Raji (cell line): ENCODE data around the gene RUBCNL.

ENCODE experiments used
- POLR2A ChIP-seq: IDR thresholded peaks from 2 replicates; pipeline ENCODE4 v1.6.1; 2011; ENCODE audit warnings: low read depth, low read length, control low read depth; ENCODE audit not compliant: insufficient read depth

RUBCNL gene, protein sequence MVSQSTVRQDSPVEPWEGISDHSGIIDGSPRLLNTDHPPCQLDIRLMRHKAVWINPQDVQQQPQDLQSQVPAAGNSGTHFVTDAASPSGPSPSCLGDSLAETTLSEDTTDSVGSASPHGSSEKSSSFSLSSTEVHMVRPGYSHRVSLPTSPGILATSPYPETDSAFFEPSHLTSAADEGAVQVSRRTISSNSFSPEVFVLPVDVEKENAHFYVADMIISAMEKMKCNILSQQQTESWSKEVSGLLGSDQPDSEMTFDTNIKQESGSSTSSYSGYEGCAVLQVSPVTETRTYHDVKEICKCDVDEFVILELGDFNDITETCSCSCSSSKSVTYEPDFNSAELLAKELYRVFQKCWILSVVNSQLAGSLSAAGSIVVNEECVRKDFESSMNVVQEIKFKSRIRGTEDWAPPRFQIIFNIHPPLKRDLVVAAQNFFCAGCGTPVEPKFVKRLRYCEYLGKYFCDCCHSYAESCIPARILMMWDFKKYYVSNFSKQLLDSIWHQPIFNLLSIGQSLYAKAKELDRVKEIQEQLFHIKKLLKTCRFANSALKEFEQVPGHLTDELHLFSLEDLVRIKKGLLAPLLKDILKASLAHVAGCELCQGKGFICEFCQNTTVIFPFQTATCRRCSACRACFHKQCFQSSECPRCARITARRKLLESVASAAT

DNA sequence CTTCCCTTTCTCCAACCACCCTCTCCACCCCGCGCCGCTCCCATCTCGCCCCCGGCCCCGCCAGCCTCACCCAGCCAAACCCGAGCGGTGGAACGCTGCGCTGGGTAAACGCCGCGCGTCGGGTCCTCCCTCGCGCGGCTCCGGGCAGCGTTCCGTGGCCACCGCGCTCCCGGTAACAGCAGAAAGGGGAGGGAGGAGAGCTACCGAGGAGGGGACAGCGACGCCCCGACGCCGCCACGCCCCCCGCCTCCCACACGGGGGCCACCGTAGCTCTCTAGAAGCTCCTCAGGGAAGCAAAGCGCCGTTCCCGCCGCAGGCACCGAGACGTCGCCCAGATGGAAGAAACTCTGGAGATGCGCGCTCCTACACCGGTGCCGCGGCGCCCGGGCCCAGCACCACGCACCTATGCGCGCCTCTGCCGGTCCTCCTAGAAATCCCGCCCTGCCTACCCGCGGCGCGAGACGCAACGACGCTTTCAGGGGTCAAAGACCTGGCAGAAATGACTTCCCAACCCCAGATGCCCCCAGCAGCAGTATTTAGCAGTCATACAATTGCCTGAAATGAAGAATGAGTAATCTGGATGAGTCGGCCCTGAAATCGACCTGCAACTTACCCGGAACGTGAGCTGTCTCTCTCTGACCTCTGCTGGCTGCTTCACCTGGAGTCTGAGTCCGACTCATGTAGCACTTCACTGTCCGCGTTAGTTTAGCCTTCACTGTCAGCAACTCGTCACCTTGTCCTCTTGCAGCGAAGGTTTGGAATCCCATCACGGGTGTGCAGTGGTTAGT lies at the start of gene RUBCNL:
TSS of gene RUBCNL (minus strand) at position 189 of the 788 bp plus-strand sequence. CDS start 14,777 bp downstream, outside the sequence.
- TF ChIP-seq POLR2A: peak; percentile 52

DNA sequence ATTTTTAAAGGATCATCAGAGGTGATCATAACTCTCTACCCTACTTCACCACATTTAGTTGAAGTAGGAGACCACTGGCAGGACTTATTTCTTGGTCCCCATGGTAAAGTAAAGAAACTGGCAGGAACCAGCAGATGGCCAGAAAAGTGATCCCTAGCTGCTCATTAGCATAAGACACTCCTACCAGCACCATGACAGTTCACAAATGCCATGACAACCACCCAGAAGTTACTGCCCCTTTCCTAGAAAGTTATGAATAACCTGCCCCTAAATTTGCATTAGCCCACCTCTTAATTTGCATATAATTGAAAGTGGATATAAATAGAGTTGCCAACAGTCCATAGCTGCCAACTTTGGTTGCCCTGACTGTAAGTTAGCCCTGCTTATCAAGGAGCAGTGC lies 18.4 kb upstream of the RUBCNL start:
- no peak for TF ChIP-seq POLR2A

DNA sequence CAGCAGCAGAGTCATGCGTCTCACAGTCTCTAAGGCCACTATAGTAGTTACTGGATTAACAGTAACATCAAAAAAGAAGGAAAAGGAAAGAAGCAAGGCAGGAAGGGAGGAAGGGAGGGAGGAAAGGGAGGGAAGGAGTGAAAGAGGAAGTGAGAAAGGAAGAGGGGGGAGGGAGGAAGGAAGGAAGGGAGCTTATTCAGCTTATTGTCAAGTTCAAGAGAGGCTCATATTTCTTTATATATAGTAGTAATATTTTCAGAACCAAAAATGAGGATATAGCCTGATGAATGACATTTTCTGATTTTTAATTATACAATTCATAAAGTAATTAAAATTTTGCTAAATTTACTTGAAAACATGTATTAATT lies 17.7 kb upstream of the RUBCNL start:
- no peak for TF ChIP-seq POLR2A

DNA sequence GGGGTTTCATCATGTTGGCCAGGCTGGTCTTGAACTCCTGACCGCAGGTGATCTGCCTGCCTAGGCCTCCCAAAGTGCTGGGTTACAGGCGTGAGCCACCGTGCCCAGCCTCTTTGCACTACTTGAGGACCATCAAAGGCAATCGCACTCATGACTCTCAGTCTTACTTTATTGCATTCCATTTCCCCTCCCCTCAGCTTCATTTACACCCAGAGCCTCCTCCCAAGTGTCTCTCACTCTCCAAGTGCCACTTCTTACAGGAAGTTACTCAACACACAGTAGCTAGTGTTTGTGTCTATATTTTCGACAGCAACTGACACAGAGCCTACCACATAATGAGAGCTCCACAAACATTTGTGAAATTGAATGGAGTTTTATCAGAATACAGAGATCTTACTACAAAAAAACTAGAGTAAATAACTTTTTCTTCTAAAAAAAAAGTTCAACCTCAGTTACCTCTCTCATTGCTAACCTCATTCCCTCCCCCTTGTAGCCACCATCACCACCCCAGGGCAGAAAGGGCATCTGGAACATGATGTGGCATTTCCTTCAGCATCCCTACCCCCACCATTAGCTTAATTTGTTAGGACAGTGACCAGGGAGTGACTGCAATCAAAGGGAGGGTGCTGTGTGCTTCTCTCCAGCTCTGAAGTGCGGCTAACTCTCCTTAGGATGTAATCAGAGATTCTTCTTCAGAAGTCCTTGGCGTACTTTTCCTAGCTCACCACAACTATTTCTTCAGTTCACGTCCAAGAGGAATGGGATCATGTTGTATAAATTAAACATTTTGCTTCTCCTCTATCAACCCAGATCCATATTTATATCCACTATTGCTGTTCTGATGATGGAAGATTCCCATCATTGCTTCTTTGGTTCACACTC lies 17.0 kb upstream of the RUBCNL start:
- TF ChIP-seq POLR2A: no peak

DNA sequence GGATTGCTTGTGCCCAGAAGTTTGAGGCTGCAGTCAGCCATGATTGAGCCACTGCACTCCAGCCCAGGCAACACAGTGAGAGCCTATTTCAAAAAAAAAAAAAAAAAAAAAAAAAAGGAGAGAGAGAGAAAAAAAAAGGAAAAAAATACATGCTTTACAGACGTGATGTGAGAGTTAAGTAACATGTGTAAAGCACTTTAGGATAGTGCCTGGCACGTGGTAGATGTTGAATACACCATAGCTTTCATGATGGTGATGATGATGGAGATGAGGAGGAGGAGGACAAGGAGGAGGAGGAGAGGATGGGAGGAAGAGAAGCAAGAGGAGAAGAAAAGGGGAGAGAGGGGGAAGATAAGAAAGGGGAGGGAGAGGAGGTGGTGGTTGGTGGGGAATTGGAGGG lies 15.1 kb upstream of the RUBCNL start:
- no peak for TF ChIP-seq POLR2A

DNA sequence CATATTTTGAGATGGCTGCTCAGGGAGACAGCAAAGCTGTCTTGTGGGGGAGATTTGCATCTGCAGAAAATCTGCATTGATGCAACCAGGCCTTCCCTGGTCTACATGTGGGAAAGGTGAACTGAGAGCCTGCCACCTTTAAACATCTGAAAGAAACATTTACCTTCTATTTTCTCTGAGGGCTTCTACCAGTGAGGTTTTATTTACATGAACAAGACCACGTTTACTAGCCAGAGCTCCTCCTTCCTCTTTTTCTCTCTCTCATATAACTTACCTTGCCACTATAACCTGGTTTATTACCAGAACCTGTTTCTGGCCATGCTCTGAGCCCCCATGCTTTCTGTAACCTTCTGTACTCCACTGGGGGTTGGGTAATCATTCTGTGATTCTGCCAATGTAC lies 14.4 kb upstream of the RUBCNL start:
- TF ChIP-seq POLR2A: no peak

DNA sequence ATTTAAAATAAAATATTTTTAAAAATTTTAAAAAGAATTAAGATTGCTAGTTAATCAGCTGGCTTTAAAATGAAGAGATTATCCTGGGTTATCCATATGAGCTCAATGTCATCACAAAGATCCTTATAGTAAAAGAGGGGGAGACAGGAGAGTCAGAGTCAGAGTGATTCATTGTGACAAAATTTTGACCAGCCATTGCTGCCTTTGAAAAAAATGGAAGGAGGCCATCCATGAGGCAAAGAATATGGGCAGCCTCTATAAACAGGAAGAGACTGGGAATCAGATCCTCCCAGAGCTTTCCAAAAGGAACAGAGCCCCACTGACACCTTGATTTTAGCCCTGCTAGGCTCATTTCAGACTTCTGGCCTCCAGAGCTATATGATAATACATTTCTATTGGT lies 9.3 kb upstream of the RUBCNL start:
- TF ChIP-seq POLR2A: no peak

DNA sequence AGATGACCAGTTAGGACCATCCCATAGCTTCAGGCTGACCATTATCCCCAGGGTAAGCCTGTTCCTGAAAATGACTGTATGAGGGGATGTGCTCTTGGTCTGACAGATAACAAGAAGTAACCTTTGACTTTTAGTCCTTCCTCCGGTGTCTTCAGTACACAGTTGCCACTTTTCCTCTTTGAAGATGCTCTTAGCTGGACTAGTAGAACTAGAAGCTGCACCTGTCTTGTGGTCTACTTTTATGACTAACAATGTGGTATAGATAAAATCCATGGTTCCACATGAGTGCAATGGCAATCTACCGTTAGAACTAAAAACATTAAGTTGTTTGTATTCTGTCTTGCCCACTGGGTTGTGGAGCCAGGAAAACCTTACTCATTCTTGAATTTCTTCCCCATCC lies 5.9 kb upstream of the RUBCNL start:
- peak; percentile 9; the same call in 1 of the 2 replicates for TF ChIP-seq POLR2A

DNA sequence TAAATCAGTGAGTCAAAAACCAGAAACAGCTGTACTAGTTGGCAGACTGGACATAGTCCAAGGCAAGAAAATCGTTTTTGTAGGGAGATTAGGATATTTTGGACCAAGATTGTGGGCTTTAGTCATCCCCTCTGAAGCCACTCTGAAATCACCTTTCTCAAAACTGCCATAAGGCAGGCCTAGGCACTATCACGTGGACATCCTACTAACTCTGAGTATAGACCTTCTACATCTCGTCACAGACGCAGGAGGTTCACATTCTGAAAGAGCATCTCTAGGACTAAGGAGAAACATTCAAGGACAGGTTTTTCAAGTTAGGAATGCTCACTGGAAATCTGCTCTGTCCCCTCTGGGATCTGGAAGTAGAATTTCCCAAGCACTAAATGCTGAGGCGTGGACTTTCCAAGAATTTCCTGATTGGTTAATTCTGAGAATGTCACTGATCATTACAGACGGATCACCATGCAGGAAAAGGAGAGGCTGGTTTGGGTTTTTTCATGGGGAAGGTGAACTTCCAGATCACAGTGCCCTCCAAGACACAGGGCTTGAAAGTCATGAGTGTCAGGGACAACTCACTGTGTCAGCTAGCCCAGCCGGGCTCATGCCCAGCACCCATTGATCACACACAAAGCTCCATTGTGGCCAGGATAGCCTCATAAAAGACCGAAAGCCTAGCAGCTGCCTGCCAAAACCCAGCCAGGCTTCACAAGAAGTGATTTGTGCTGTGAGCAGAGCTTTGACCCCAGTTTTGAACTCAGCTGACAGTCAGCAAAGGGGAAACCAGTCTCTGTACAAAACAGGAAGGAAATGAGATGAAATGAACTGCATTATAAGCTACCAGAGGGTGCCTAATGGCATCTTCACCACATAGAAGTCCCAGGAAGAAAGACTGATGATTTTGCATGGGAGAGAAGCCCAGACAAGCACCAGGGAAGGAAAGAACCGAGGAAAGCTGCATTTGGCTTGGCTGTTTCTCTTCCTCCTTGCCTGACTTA lies 2.7 kb upstream of the RUBCNL start:
- peak; percentile 66 for TF ChIP-seq POLR2A

DNA sequence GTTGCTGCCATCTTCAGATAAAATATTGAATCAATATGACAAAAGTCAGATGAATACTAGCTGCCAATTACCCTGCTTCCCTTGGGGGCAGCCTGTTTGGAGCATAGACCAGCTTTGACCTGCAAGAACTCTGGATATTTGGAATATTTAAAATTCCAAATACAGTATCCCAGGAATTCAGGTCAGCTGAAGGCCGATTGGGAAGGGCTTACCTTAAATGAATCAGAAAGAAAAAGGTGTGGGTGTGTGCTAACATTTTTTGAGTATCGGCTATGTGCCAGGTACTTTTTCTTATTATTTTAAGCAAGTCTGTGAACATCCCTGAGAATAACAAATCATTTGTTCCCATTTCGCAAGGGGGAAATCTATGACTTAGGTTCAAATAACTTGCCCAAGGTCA lies 1.8 kb upstream of the RUBCNL start:
- no peak for TF ChIP-seq POLR2A

DNA sequence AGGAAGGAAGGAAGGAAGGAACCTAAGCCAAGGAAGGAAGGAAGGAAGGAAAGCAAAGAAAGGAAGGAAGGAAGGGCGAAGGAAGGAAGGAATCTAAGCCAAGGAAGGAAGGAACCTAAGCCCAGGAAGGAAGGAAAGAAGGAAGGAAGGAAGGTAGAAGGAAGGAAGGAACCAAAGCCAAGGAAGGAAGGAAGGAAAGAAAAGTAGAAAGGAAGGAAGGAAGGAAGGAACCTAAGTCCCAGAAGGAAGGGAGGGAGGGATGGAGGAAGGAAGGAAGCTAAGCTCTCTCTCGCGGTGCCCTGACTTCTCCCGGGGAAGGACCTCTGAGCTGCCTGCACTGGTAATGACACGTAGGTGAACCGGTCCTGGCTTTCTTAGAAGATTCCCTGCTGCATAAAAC lies 1.3 kb upstream of the RUBCNL start:
- TF ChIP-seq POLR2A: no peak

DNA sequence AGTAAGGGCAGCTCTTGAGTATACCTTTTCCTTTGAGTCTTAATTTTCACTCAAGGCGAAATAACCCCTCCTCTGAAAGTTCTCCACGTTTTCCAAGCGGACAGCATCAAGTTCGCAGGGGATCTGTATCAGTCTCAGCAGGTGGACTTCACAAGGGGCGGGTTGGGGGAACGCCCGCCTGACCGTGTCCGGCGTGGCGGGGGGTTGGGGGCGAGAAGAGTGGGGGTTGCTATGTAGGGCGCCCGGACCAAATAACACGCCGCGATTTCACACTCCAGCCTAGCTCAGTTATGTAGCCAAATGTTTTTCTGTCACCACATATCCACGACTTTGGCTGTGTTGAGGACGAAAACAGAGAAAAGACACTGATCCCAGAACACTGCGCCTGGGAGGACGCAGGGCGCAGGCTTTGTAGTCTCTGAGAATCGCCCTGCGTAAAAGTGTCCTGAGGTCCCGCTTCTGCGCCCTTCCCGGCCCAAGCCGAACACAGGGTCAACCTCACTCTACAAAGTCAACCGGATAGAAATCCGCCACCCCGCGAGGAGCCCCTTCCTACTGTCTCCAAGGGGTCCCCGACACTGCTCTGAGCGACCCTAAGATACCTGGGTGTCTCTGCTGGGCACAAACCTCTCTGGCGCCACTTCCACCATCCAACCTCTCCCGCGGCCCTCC lies 524 bp downstream of the RUBCNL start:
- TF ChIP-seq POLR2A: peak; percentile 6; the same call in 1 of the 2 replicates

DNA sequence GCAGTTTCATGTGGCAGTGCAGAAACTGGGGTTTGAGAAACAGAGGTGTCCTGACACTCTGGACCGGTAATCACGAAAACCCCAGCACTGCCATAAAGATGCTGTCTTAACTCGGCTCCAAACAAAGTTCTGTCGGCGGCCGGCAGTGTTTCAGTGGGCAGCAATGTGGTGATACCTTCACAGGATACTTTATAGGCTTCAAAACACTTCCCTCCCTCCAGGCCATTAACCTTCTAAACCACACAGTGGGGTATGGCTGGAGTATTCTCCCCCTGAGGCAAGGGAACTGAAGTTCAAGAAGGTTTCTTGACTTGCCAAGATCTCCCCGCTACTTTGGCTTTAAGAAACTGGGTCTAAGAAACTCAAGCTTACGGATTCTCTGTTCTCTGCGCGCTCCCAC lies 1.1 kb downstream of the RUBCNL start:
- no peak for TF ChIP-seq POLR2A
